ENCODE measurements around the gene CACNA2D1.

DNA sequence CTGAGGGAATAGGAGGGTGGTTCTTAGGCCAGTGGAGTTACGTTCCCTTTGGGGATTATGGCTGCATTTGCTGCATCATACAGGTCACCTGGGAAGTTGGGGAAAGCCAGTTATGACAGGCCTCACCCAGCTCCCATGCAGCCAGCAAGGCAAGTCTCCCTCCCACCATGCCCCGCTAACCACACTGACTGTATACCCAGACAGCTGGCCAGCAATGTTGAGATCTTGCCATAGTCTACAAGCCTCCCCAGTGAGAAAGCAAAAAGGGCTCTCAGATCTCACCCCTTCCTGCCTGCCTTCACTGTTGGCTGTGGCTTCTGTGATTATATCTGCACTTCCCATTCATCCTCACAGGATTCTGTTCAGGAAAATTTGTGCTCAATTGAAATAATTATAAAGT lies 540.5 kb downstream of the CACNA2D1 start:
- TF ChIP-seq, protein P1, sequence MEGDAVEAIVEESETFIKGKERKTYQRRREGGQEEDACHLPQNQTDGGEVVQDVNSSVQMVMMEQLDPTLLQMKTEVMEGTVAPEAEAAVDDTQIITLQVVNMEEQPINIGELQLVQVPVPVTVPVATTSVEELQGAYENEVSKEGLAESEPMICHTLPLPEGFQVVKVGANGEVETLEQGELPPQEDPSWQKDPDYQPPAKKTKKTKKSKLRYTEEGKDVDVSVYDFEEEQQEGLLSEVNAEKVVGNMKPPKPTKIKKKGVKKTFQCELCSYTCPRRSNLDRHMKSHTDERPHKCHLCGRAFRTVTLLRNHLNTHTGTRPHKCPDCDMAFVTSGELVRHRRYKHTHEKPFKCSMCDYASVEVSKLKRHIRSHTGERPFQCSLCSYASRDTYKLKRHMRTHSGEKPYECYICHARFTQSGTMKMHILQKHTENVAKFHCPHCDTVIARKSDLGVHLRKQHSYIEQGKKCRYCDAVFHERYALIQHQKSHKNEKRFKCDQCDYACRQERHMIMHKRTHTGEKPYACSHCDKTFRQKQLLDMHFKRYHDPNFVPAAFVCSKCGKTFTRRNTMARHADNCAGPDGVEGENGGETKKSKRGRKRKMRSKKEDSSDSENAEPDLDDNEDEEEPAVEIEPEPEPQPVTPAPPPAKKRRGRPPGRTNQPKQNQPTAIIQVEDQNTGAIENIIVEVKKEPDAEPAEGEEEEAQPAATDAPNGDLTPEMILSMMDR (conservative IDR thresholded peaks at IDR 0.05 in 1 of 2, IDR thresholded peaks at IDR 0.05 in 1 of 2; ENCODE audit: low read depth in 1 of 2, low read length in 2 of 2) = no peak
- TF ChIP-seq EZH2 (IDR thresholded peaks at IDR 0.05; ENCODE audit: low read length, missing control alignments) = no peak

All from fibroblast of lung (primary cell).